GM18519 (cell line): ENCODE results near the gene KRTAP13-1.

Source experiments
- ATAC-seq: cut with Tn5 transposase; IDR thresholded peaks from one replicate; pipeline ENCODE4 v1.9.1; 2021; ENCODE audit warnings: mild to moderate bottlenecking, moderate library complexity; ENCODE audit not compliant: unreplicated experiment, low FRiP score

The KRTAP13-1 gene, protein sequence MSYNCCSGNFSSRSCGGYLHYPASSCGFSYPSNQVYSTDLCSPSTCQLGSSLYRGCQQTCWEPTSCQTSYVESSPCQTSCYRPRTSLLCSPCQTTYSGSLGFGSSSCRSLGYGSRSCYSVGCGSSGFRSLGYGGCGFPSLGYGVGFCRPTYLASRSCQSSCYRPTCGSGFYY

GRCh38 chr21:30395731-30396130 is at the start of gene KRTAP13-1:
TSS of gene KRTAP13-1 (plus strand) at chr21:30396031. CDS start at chr21:30396087, 56 bp downstream.
- no peak for ATAC-seq

DNA sequence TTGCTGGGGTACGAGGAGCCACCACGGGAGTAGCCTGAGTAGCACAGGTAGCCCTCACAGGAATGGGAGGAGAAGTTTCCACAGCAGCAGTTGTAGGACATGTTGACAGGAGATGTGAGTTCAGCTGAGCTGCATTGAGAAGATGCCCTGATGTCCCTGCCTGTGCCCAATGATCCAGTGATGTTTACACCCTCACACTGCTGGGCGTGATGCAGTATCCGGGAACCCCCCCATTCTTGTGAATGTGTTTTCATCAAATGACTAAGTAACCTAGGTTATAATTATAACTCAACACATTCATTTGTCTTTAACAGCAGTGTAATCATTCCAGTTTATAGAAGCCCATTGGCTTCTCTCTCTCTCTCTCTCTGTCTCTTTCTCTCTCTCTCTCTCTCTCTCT is 47.3 kb upstream of the KRTAP13-1 start, which contains the start of gene KRTAP23-1:
KRTAP23-1 (minus strand) TSS at position 101 of the 400 bp plus-strand sequence; CDS start at position 101, 0 bp downstream.
- no peak for ATAC-seq

DNA sequence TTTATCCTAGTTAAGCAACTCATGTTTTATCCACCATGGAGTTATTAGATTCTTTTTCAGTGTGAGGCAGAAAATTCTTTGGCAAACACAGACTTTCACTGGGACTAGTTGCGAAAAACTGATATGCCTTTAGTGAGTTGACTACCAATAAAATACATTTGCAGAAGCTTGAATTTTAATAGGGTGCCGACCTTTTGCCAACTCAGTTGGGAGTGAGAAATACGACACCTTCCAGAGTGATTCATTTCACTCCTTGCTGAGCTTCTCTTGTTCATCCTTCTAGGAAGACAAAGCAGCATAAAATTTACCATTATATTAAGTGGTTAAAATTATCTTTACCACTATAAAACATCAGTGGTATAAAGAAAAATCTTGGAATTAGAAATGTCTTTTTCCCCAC is 46.3 kb upstream of the KRTAP13-1 start:
- ATAC-seq = no peak

DNA sequence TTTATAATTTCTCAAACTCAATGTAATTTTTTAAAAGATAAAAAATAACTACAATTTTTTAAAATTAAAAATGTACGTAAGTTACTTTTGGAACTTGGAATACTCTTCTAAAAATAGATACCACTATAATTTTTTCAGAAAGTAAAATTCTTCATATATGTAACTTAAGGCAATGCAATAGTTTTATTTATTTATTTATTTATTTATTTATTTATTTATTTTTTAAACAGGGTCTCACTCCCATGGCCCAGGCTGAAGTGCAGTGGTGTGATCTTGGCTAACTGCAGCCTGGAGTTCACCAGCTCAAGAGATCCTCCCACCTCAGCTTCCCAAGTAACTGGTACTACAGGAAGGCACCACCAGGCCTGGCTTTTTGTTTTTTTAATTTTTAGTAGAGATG is 44.3 kb upstream of the KRTAP13-1 start:
- ATAC-seq = no peak

DNA sequence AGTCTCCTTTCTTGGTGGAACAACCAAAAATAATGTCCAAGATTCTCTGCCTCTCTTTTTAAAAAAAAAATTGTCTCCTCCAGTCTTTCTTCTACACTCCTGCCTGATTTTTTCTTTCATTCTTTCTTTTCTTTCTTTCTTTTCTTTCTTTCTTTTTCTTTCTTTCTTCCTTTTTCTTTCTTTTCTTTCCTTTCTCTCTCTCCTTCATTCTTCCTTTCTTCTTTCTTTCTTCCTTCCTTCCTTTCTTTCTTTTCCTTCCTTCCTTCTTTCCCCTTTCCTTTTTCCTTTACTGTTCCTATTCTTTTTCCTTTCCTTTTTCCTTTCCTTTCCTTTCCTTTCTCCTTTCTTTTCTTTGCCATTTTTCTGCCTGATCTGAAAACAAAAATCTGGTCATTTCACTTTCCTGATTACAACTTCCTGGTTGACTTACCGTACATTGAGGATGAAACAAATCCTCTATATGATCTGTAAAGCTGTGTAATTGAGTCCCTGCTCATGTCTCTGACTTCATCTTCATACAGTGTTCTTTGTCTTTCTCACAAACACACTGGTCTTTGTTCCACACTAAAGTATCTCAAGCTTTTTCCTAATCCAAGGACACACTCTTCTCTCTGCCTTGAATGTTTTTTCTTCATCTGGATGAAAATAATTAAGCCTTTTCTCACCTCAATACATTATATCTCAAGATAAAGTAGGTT is 41.4 kb upstream of the KRTAP13-1 start:
- ATAC-seq = no peak

GRCh38 chr21:30355906-30356305 is 39.9 kb upstream of the KRTAP13-1 start:
- ATAC-seq = no peak

- no peak for ATAC-seq
Observed at GRCh38 chr21:30372139-30372770, 23.6 kb upstream of the KRTAP13-1 start, which contains the start of gene KRTAP13-2. TSS of gene KRTAP13-2 (minus strand) at chr21:30372271. CDS start at chr21:30372213, 58 bp downstream.

- no peak for ATAC-seq
Observed at GRCh38 chr21:30382201-30382600, 13.6 kb upstream of the KRTAP13-1 start.

GRCh38 chr21:30391492-30392025 is 4.3 kb upstream of the KRTAP13-1 start:
- no peak for ATAC-seq

- ATAC-seq = no peak
Observed at GRCh38 chr21:30408782-30409494, 13.1 kb downstream of the KRTAP13-1 start.

DNA sequence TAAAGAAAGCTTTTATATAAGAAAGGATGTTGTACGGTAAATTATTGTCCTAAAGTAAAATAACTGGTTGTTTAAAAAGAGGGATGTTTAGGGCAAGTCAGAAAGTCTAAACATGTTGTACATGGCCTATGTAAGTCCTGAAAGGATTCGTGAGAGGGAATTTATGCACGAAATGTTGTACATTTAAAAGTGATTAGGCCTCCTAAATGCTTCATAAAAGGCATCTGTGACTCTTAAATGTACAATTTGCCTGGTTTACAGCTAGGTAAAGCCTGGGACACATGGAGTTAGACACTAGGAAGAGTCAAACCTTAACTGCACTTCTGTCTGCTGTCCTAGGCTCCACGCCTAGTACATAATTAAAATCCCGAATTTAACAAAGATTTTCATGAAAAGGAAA is 20.2 kb downstream of the KRTAP13-1 start:
- no peak for ATAC-seq

- ATAC-seq = no peak
Observed at GRCh38 chr21:30425826-30426225, 30.0 kb downstream of the KRTAP13-1 start, which contains the start of gene KRTAP13-3. TSS of gene KRTAP13-3 (minus strand) at chr21:30425926. CDS start at chr21:30425912, 14 bp downstream.

GRCh38 chr21:30426731-30427130 is 30.9 kb downstream of the KRTAP13-1 start:
- no peak for ATAC-seq

DNA sequence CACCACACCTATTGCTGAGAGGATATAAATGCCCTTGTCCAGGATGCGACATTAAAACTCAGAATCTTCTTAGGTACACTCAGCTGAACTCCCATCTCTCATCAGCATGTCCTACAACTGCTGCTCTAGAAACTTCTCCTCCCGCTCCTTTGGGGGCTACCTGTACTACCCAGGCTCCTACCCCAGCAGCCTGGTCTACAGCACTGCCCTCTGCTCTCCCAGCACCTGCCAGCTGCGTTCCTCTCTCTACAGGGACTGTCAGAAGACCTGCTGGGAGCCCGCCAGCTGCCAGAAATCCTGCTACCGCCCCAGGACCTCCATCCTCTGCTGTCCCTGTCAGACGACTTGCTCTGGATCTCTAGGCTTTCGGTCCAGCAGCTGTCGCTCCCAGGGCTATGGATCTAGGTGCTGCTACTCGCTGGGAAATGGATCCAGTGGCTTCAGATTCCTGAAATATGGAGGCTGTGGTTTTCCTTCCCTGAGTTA is 34.4 kb downstream of the KRTAP13-1 start, which contains the start of gene KRTAP13-4:
KRTAP13-4 (plus strand) TSS at position 51 of the 486 bp plus-strand sequence; CDS start at position 107, 56 bp downstream.
- ATAC-seq = no peak

GRCh38 chr21:30434033-30434631 is 38.3 kb downstream of the KRTAP13-1 start:
- ATAC-seq = peak; percentile 62

DNA sequence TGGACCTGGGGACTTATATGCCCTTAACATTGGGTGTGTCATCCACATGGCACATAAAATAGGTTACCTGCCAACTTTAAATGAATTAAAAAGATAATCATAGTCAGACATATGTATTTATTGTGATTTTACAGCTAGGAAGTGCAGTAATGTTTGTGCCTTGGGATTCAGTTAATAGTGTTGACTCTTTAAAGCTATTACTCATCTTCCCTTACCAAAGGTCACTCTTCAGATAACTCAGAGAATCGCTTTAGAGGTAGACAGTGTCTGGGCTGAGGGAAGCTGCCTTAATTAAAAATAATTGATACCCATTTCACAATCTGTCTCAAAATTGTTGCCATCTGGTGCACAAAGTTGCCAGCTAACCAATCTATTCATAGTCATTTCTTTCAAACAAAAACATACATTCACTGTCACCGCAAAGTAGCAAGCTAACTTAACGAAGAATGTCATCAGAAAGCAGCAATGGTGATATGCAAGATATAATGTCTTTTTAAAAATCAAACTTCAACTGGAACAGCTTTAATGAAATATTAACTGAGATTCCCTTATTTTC is 41.3 kb downstream of the KRTAP13-1 start:
- ATAC-seq = no peak

DNA sequence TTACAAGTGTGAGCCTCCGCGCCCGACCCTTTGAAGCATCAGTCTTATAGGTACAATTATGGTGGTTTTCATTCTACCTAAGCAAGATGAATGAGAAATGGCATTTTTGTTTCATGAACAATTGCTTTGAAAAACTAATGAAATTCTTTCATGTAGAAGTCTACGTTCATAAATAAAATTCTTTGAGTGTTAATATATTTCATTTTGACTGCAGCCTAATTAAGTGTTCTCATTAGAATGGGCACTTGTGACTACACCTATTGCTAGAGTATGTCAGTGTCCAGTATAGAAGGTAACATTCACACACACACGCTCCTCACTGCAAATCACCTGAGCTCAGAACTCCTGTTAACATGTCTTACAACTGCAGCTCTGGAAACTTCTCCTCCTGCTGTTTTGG is 44.1 kb downstream of the KRTAP13-1 start, which contains the start of gene KRTAP15-1:
KRTAP15-1 (plus strand) TSS at position 301 of the 400 bp plus-strand sequence; CDS start at position 354, 53 bp downstream.
- no peak for ATAC-seq

- no peak for ATAC-seq
Observed at GRCh38 chr21:30443226-30443625, 47.4 kb downstream of the KRTAP13-1 start.

DNA sequence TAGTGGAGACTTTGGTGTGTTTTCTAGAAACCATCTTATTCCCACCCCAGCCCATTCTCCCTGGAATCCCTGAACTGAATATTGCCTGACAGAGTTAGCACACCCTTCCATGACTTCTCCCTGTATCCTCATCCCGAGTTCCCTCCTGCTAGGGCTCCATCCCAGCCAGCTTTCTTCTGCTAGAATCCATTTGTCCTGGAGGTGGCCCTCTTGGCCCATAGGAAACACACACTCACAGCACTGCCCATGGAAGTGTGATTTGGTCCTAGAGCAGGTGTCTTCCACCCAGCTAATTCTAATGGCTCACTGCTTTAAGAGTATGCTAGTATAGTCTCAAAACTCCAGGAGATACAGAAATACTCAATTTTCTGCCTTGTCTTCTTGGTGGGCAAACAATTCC is 48.4 kb downstream of the KRTAP13-1 start:
- ATAC-seq = no peak
